Osteoblast (primary cell): ENCODE results near the gene NES. TPM values are rescaled to one million over a fixed set of nuclear protein-coding genes. Genes with fewer than 3 reads are reported as not detected.

Experiments used
- DNase-seq: peaks from one replicate; pipeline ENCODE4 v3.0.0; 2011; ENCODE audit warnings: low spot score, mixed read lengths; ENCODE audit not compliant: insufficient read length; ENCODE audit errors: missing footprints
- H2AFZ ChIP-seq: 2 replicates; pipeline ENCODE4 v1.6.0; 2011; ENCODE audit warnings: mild to moderate bottlenecking, low read length
- H3K27ac ChIP-seq: 2 replicates; pipeline ENCODE4 v1.5.1; 2011; ENCODE audit warnings: mild to moderate bottlenecking, low read depth, low read length, moderate library complexity
- H3K27me3 ChIP-seq: 2 replicates; pipeline ENCODE4 v1.6.0; 2012; ENCODE audit warnings: mild to moderate bottlenecking, control low read depth, inconsistent platforms, low read length, moderate library complexity; ENCODE audit not compliant: insufficient read depth
- H3K36me3 ChIP-seq: 2 replicates; pipeline ENCODE4 v1.5.1; 2011; ENCODE audit warnings: mild to moderate bottlenecking, low read length, control low read depth, moderate library complexity; ENCODE audit not compliant: insufficient read depth
- H3K4me1 ChIP-seq: 2 replicates; pipeline ENCODE4 v1.5.1; 2011; ENCODE audit warnings: mild to moderate bottlenecking, low read length, control low read depth, moderate library complexity; ENCODE audit not compliant: insufficient read depth
- H3K4me2 ChIP-seq: 2 replicates; pipeline ENCODE4 v1.6.0; 2011; ENCODE audit warnings: mild to moderate bottlenecking, low read length; ENCODE audit not compliant: insufficient read depth
- H3K4me3 ChIP-seq: fragments of 200-600 bp; sonication (generic); 3 replicates; pipeline ENCODE4 v1.5.1; 2012; ENCODE audit warnings: mild to moderate bottlenecking, low read length, inconsistent platforms; ENCODE audit not compliant: insufficient read depth
- H3K79me2 ChIP-seq: 2 replicates; pipeline ENCODE4 v1.6.0; 2012; ENCODE audit warnings: mild to moderate bottlenecking, low read length, control low read depth, inconsistent platforms; ENCODE audit not compliant: insufficient read depth
- H3K9me3 ChIP-seq: 2 replicates; pipeline ENCODE4 v1.5.1; 2011; ENCODE audit warnings: low read depth, low read length, control low read depth
- H4K20me1 ChIP-seq: 2 replicates; pipeline ENCODE4 v1.6.0; 2012; ENCODE audit warnings: mild to moderate bottlenecking, low read length, control low read depth; ENCODE audit not compliant: insufficient read depth
- total RNA-seq: library from RNA; depleted of rRNA; stranded (reverse); fragments of >200 nt; gene quantifications from 2 replicates; pipeline ENCODE4 v1.2.3, GENCODE V29; 2012
- TF ChIP-seq, protein P1 (sequence below): IDR thresholded peaks from 2 replicates; pipeline ENCODE4 v1.5.1; 2011; ENCODE audit warnings: mild to moderate bottlenecking, low read depth, low read length, moderate library complexity; ENCODE audit errors: extremely low read depth

NES gene
- total RNA-seq, 1 donor: 0.36 TPM

- Histone ChIP-seq H3K79me2 (no peaks in the 10 kb centered on the region), H3K4me3 (no peak overlapping the region), H3K4me2 (no peak overlapping the region), H2AFZ (no peak overlapping the region), H3K4me1 (no peaks in the 10 kb centered on the region), H3K27me3 (peaks cover 93% of the 10 kb centered on the region), H4K20me1 (no peaks in the 10 kb centered on the region), H3K27ac (no peak overlapping the region), H3K36me3 (no peaks in the 10 kb centered on the region), H3K9me3 (no peaks in the 10 kb centered on the region)
- peak; percentile 39 for DNase-seq
- TF ChIP-seq, protein P1, sequence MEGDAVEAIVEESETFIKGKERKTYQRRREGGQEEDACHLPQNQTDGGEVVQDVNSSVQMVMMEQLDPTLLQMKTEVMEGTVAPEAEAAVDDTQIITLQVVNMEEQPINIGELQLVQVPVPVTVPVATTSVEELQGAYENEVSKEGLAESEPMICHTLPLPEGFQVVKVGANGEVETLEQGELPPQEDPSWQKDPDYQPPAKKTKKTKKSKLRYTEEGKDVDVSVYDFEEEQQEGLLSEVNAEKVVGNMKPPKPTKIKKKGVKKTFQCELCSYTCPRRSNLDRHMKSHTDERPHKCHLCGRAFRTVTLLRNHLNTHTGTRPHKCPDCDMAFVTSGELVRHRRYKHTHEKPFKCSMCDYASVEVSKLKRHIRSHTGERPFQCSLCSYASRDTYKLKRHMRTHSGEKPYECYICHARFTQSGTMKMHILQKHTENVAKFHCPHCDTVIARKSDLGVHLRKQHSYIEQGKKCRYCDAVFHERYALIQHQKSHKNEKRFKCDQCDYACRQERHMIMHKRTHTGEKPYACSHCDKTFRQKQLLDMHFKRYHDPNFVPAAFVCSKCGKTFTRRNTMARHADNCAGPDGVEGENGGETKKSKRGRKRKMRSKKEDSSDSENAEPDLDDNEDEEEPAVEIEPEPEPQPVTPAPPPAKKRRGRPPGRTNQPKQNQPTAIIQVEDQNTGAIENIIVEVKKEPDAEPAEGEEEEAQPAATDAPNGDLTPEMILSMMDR: no peak
Measured at GRCh38 chr1:156644146-156644545, 33.1 kb downstream of the NES start.

DNA sequence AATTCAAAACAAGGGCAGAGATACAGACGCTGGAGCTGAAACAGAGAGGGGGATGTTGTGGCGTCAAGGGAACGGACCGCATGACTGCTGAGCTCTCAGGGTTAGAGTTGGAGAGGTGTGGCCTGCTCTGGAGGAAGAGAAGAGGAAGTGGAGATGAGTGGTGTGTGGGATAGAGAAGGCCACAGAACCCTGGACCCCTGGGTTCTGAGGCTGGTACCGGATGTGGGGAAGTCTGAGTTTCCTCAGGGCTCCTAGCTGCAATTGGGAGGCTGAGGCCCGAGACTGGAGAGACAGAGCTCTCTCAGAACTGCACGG, 33.5 kb downstream of the NES start:
- Histone ChIP-seq H3K36me3 (no peaks in the 10 kb centered on the region), H3K4me2 (no peak overlapping the region), H3K9me3 (no peaks in the 10 kb centered on the region), H2AFZ (no peak overlapping the region), H3K4me1 (no peaks in the 10 kb centered on the region), H3K79me2 (no peaks in the 10 kb centered on the region), H4K20me1 (no peaks in the 10 kb centered on the region), H3K27me3 (peaks cover 96% of the 10 kb centered on the region), H3K4me3 (no peak overlapping the region), H3K27ac (no peak overlapping the region)
- peak; percentile 69 for DNase-seq
- TF ChIP-seq, protein P1: no peak

DNA sequence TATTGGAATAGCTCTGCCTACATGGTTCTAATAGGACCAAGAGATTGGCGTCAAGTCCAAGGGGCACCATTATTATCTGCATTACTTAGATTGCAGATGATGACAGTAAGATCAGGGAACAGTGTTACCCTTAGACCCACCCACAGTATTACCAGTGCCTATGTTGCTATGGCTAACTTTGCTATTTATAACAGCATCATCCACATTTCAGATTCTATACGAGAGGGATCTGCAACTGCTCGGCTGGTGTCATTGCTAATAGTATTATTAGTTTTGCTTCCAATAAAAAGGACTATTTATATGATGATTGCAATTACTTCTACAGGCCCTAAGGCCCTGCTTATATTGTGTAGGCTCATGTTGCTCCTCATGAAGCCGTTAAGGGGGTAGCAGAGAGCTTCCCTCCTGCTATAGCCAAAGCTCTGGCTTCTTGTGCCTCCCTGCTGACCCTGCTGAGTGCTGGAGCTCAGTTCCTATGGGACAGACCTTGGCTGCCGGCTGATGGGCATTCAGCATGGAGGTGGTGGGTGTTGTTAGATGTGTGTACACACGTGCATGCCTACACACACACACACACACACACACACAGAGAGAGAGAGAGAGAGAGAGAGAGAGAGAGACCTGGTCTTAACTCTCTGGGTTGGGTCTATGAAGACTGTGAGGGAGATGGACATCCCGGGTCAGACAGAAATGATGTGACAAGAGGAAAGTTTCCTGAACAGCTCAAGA, 34.0 kb downstream of the NES start:
- Histone ChIP-seq H3K4me3 (no peak overlapping the region), H3K27me3 (peaks cover 96% of the 10 kb centered on the region), H3K4me2 (no peak overlapping the region), H3K36me3 (no peaks in the 10 kb centered on the region), H3K79me2 (no peaks in the 10 kb centered on the region), H3K9me3 (no peaks in the 10 kb centered on the region), H4K20me1 (no peaks in the 10 kb centered on the region), H3K4me1 (no peaks in the 10 kb centered on the region), H2AFZ (no peak overlapping the region), H3K27ac (no peak overlapping the region)
- TF ChIP-seq, protein P1: no peak
- peak; percentile 66 for DNase-seq

GRCh38 chr1:156642265-156643048, 34.8 kb downstream of the NES start:
- no peaks in the 10 kb centered on the region for H3K36me3 ChIP-seq
- no peak overlapping the region for H3K4me2 ChIP-seq
- H3K9me3 ChIP-seq: no peaks in the 10 kb centered on the region
- no peak overlapping the region for H3K4me3 ChIP-seq
- TF ChIP-seq, protein P1: no peak
- no peaks in the 10 kb centered on the region for H3K79me2 ChIP-seq
- no peak overlapping the region for H2AFZ ChIP-seq
- no peaks in the 10 kb centered on the region for H4K20me1 ChIP-seq
- H3K4me1 ChIP-seq: no peaks in the 10 kb centered on the region
- DNase-seq: peak; percentile 81
- H3K27me3 ChIP-seq: peaks cover 98% of the 10 kb centered on the region
- no peak overlapping the region for H3K27ac ChIP-seq
